Stimulated activated naive CD8-positive, alpha-beta T cell treated with anti-CD3 and anti-CD28 coated beads, Interleukin-15, amount 100 ng/mL, for 72 hours (primary cell): ENCODE measurements around the gene JDP2.

Experiments used
- ATAC-seq: fragments of 150-1000 bp; cut with Tn5 transposase; 2 replicates; pipeline ENCODE4 v1.10.0; 2021; ENCODE audit warnings: mild to moderate bottlenecking, moderate library complexity
- DNase-seq, 2 donors: peaks; one replicate each; pipeline ENCODE4 v3.0.0; 2021 to 2022
- H3K27ac Mint-ChIP-seq, 2 donors: one replicate each; pipeline ENCODE4 v1.8.0; 2022; ENCODE audit warnings: mild to moderate bottlenecking in 2 of 2, mixed read lengths in 2 of 2, moderate library complexity in 2 of 2
- H3K27me3 Mint-ChIP-seq: one replicate; pipeline ENCODE4 v1.8.0; 2022; ENCODE audit warnings: mixed read lengths
- H3K4me1 Mint-ChIP-seq: one replicate; pipeline ENCODE4 v1.8.0; 2022; ENCODE audit warnings: mild to moderate bottlenecking, mixed read lengths
- H3K4me3 Mint-ChIP-seq, 2 donors: one replicate each; pipeline ENCODE4 v1.8.0; 2022; ENCODE audit warnings: mild to moderate bottlenecking in 2 of 2, mixed read lengths in 2 of 2, moderate library complexity in 1 of 2
- H3K9me3 Mint-ChIP-seq, 2 donors: one replicate each; pipeline ENCODE4 v1.8.0; 2022; ENCODE audit warnings: mixed read lengths in 2 of 2

JDP2 gene

GRCh38 chr14:75426332-75427125, 1.3 kb upstream of the JDP2 start:
- peak overlapping the region; percentile 75 to 76 for H3K4me3 Mint-ChIP-seq
- ATAC-seq (no peak), DNase-seq (no peak)
- peak overlapping the region; percentile 14 to 28 for H3K27ac Mint-ChIP-seq
- no peaks in the 10 kb centered on the region for H3K9me3 Mint-ChIP-seq
- H3K27me3 Mint-ChIP-seq = peaks cover 38% of the 10 kb centered on the region
- H3K4me1 Mint-ChIP-seq = peaks cover 32% of the 10 kb centered on the region

GRCh38 chr14:75427126-75427481, 718 bp upstream of the JDP2 start:
- DNase-seq = peak in 1 of 2 donors; percentile 16
- ATAC-seq = peak; percentile 1
- no peaks in the 10 kb centered on the region for H3K9me3 Mint-ChIP-seq
- H3K4me3 Mint-ChIP-seq = peak overlapping the region; percentile 75 to 76
- H3K27me3 Mint-ChIP-seq = peaks cover 38% of the 10 kb centered on the region
- peaks cover 34% of the 10 kb centered on the region for H3K4me1 Mint-ChIP-seq
- H3K27ac Mint-ChIP-seq = peak overlapping the region; percentile 28 to 72

- peaks cover 34% of the 10 kb centered on the region for H3K4me1 Mint-ChIP-seq
- peak overlapping the region; percentile 70 to 78 for H3K4me3 Mint-ChIP-seq
- no peaks in the 10 kb centered on the region for H3K9me3 Mint-ChIP-seq
- DNase-seq (peak; percentile 23 to 25), ATAC-seq (peak; percentile 68)
- H3K27ac Mint-ChIP-seq = peak overlapping the region in 1 of 2 donors; percentile 52
- H3K27me3 Mint-ChIP-seq = peaks cover 44% of the 10 kb centered on the region
These were observed 645 bp downstream of the JDP2 start for GRCh38 chr14:75428230-75429104.

- Mint-ChIP-seq H3K4me1 (peaks cover 34% of the 10 kb centered on the region), H3K27ac (no peak overlapping the region), H3K9me3 (no peaks in the 10 kb centered on the region), H3K27me3 (peaks cover 44% of the 10 kb centered on the region), H3K4me3 (no peak overlapping the region)
- ATAC-seq (no peak), DNase-seq (no peak)
These were observed 1.7 kb downstream of the JDP2 start for GRCh38 chr14:75429562-75429961.

GRCh38 chr14:75430116-75430515, 2.3 kb downstream of the JDP2 start:
- no peak overlapping the region for H3K27ac Mint-ChIP-seq
- ATAC-seq (no peak), DNase-seq (no peak)
- H3K27me3 Mint-ChIP-seq = peaks cover 46% of the 10 kb centered on the region
- H3K9me3 Mint-ChIP-seq = no peaks in the 10 kb centered on the region
- no peak overlapping the region for H3K4me3 Mint-ChIP-seq
- peaks cover 36% of the 10 kb centered on the region for H3K4me1 Mint-ChIP-seq

GRCh38 chr14:75430526-75430925, 2.7 kb downstream of the JDP2 start:
- no peak for DNase-seq
- Mint-ChIP-seq H3K4me3 (no peak overlapping the region), H3K27ac (no peak overlapping the region), H3K9me3 (no peaks in the 10 kb centered on the region), H3K4me1 (peaks cover 40% of the 10 kb centered on the region), H3K27me3 (peaks cover 47% of the 10 kb centered on the region)
- no peak for ATAC-seq

- H3K4me1 Mint-ChIP-seq = peaks cover 40% of the 10 kb centered on the region
- no peak overlapping the region for H3K4me3 Mint-ChIP-seq
- DNase-seq (no peak), ATAC-seq (no peak)
- H3K9me3 Mint-ChIP-seq = no peaks in the 10 kb centered on the region
- H3K27me3 Mint-ChIP-seq = peaks cover 47% of the 10 kb centered on the region
- H3K27ac Mint-ChIP-seq = no peak overlapping the region
These were observed 3.2 kb downstream of the JDP2 start for GRCh38 chr14:75430976-75431375.

GRCh38 chr14:75431827-75432226, 4.0 kb downstream of the JDP2 start:
- ATAC-seq = no peak
- Mint-ChIP-seq H3K27me3 (peaks cover 41% of the 10 kb centered on the region), H3K9me3 (no peaks in the 10 kb centered on the region), H3K27ac (no peak overlapping the region), H3K4me1 (peaks cover 34% of the 10 kb centered on the region), H3K4me3 (no peak overlapping the region)
- no peak for DNase-seq

GRCh38 chr14:75432411-75432810, 4.6 kb downstream of the JDP2 start:
- H3K27me3 Mint-ChIP-seq = peaks cover 36% of the 10 kb centered on the region
- DNase-seq (no peak), ATAC-seq (no peak)
- no peaks in the 10 kb centered on the region for H3K9me3 Mint-ChIP-seq
- no peak overlapping the region for H3K4me3 Mint-ChIP-seq
- H3K4me1 Mint-ChIP-seq = peaks cover 28% of the 10 kb centered on the region
- H3K27ac Mint-ChIP-seq = no peak overlapping the region

- H3K4me1 Mint-ChIP-seq = peaks cover 24% of the 10 kb centered on the region
- DNase-seq = no peak
- H3K4me3 Mint-ChIP-seq = no peak overlapping the region
- peaks cover 33% of the 10 kb centered on the region for H3K27me3 Mint-ChIP-seq
- no peak overlapping the region for H3K27ac Mint-ChIP-seq
- no peaks in the 10 kb centered on the region for H3K9me3 Mint-ChIP-seq
- ATAC-seq = no peak
These were observed 5.8 kb downstream of the JDP2 start for GRCh38 chr14:75433631-75434071.

GRCh38 chr14:75434138-75434889, 6.5 kb downstream of the JDP2 start:
- Mint-ChIP-seq H3K4me3 (no peak overlapping the region), H3K4me1 (peaks cover 19% of the 10 kb centered on the region), H3K27me3 (peaks cover 26% of the 10 kb centered on the region), H3K27ac (peak overlapping the region in 1 of 2 donors; percentile 60), H3K9me3 (no peaks in the 10 kb centered on the region)
- ATAC-seq (no peak), DNase-seq (no peak)

GRCh38 chr14:75434890-75435248, 7.0 kb downstream of the JDP2 start:
- Mint-ChIP-seq H3K4me3 (no peak overlapping the region), H3K9me3 (no peaks in the 10 kb centered on the region), H3K4me1 (peaks cover 19% of the 10 kb centered on the region), H3K27ac (no peak overlapping the region), H3K27me3 (peaks cover 21% of the 10 kb centered on the region)
- ATAC-seq (no peak), DNase-seq (no peak)

- H3K9me3 Mint-ChIP-seq = no peaks in the 10 kb centered on the region
- no peak for ATAC-seq
- DNase-seq = no peak
- peak overlapping the region in 1 of 2 donors; percentile 19 for H3K27ac Mint-ChIP-seq
- peaks cover 19% of the 10 kb centered on the region for H3K4me1 Mint-ChIP-seq
- H3K4me3 Mint-ChIP-seq = peak overlapping the region in 1 of 2 donors; percentile 9
- H3K27me3 Mint-ChIP-seq = peaks cover 19% of the 10 kb centered on the region
These were observed 7.7 kb downstream of the JDP2 start for GRCh38 chr14:75435473-75435872.

- Mint-ChIP-seq H3K27me3 (peaks cover 16% of the 10 kb centered on the region), H3K4me1 (peaks cover 13% of the 10 kb centered on the region), H3K9me3 (no peaks in the 10 kb centered on the region), H3K27ac (no peak overlapping the region), H3K4me3 (no peak overlapping the region)
- ATAC-seq (no peak), DNase-seq (no peak)
These were observed 9.7 kb downstream of the JDP2 start for GRCh38 chr14:75437201-75438143.
